ENCODE measurements around the gene EXOC3.
"Not testable (repeated sequence)": the region's sequence is repeated elsewhere in the genome, so short reads cannot be mapped to it uniquely, and the experiment has no call there.

Gene EXOC3

DNA sequence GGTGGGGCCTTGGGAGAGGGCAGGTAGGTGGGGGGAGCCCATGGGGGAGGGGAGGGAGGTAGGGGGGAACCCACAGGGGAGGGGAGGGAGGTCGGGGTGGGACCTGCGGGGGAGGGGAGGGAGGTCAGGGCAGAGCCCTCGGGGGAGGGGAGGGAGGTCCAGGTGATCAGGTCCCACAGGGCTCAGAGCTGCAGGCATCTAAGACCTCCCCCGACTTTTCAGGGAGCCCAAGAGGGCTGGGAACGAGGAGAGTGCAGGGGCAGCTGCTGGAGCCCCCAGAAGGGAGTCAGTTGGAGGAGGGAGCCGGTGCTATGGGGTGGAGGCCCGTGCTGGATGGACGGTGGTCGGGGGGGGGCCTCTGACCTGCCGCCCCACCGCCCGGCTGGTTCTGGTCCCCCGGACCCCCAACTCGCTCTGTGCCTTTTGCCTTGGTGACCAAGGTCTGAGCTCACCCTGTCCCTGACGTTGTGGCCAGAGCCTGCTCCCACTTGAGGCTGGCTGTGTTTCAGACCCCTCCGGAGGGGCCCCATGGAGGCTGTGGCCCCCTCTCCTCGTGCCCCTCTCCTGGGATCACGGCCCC, 49.4 kb downstream of the EXOC3 start:
- no peak for DNase-seq
- in situ Hi-C loops (cut with MboI; ENCODE audit: low pct_unique_long_range_greater_than_20kb, low sequenced_read_pairs): no loop called here

DNA sequence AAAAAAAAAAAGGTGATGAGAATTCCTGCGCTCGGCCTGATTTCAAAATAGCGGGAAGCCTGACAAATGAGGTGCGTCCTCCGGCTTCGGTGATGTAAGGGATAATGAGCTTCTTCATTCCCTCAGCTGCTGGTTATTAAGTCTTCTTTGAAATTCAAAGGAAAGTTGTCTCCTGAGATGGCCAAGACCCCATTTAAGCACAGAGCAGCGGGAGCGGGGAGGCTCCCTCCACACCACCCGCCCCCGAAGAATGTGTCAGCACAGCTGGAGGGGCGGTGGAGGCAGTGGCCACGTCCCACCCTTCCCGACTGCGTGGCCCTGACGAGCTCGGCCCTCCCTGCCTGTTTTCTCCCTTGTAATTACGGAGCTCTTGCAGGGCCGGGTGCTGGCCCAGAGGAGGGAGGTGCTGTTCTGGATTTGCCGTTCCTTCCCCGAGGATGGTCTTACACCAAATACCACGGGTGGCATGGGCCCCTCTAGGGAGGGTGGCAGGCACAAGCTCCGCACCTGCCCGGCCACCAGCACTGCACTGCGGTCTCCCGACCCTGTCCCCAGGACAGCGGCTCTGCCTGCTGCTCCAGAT, 50.2 kb downstream of the EXOC3 start:
- no peak for DNase-seq
- in situ Hi-C loops (cut with MboI; ENCODE audit: low pct_unique_long_range_greater_than_20kb, low sequenced_read_pairs): no loop called here

DNA sequence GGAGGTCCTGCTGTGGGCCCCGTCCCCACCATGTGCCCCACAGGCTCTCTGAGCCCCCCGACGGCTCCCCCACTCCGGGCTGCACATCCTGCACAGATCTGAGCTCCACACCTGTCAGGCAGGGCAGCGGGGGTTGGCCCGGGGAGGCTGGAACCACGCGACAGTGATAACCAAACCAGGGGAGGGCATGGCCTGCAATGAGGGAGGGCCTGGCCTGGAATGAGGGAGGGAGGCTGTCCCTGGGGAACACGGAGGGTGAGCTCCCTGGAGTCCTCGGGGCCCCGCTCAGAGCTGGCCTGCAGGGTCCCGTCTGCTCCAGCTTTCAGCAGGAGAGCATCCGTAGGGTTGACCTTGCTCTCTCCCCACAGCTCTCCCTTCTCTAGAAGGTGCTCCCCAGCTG, 50.8 kb downstream of the EXOC3 start:
- in situ Hi-C loops (cut with MboI; ENCODE audit: low pct_unique_long_range_greater_than_20kb, low sequenced_read_pairs): no loop called here
- DNase-seq: no peak

GRCh38 chr5:494667-495255, 51.8 kb downstream of the EXOC3 start:
- DNase-seq: no peak
- in situ Hi-C loops (cut with MboI; ENCODE audit: low pct_unique_long_range_greater_than_20kb, low sequenced_read_pairs): no loop called here

DNA sequence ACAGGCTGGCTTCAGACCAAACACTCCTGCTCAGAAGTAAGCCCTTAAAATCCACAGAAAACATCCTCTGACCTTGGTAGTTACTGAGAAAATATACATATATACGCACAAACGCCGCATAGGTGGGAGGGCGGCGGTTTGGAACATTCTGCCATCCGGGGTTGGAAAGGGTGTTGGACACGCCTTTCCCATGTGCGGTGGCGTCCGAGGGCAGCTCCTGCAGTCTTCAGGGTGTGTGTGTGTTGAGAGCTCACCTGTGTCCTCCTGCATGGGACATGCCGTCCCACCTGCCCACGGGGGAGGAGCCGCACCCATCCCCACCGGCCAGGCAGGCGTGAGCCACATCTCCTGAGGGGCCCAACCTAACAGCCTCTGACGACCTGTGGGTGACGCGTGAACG, 53.1 kb downstream of the EXOC3 start:
- in situ Hi-C loops (cut with MboI; ENCODE audit: low pct_unique_long_range_greater_than_20kb, low sequenced_read_pairs): no loop called here
- DNase-seq: no peak

DNA sequence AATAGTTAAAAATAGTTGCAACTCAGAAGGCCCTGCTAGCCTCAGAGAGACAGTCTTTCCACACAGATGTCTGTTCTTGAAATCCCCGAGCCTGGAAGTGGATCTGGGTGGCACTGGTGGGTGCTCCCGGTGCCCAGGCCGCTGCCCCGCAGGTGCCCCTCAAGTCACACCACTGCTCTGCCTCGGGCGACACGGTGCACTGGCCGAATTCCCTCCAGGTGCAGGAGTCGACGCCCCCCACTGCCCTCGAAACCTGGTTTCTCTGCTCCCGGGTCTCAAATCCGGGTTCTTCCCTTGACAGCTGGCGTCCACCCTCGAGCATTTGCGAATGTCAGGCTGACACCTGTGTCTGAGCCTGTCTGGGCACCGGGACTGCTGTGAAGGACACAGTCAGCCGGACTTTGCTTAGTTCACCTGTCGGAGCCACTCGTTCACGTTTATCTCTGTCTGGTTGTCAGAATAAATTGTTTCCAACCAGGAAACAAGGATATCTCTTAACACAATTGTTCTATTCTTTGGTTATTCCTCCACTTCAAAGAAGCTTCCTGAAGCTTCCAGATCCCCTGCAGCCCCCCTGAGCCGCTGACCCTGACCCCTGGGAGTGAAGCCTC, 54.2 kb downstream of the EXOC3 start:
- in situ Hi-C loops (cut with MboI; ENCODE audit: low pct_unique_long_range_greater_than_20kb, low sequenced_read_pairs): no loop called here

GRCh38 chr5:497871-498509, 55.0 kb downstream of the EXOC3 start:
- in situ Hi-C loops (cut with MboI; ENCODE audit: low pct_unique_long_range_greater_than_20kb, low sequenced_read_pairs): no loop called here
- no peak for DNase-seq

More for the DNA sequence above, 54.2 kb downstream of the EXOC3 start:
- no peak for DNase-seq

- DNase-seq: no peak
- in situ Hi-C loops (cut with MboI; ENCODE audit: low pct_unique_long_range_greater_than_20kb, low sequenced_read_pairs): no loop called here
Observed at GRCh38 chr5:499233-500209, 56.5 kb downstream of the EXOC3 start.

DNA sequence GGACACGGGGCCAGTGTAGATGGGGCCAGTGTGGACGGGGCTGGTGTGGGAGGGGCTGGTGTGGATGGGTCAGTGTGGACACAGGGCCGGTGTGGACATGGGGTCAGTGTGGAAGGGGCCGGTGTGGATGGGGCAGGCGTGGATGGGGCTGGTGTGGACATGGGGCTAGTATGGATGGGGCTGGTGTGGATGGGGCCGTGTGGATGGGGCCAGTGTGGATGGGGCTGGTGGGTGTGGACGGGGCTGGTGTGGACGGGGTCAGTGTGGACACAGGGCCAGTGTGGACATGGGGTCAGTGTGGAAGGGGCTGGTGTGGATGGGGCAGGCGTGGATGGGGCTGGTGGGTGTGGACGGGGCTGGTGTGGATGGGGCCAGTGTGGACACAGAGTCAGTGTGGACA, 57.5 kb downstream of the EXOC3 start:
- no peak for DNase-seq
- in situ Hi-C loops (cut with MboI; ENCODE audit: low pct_unique_long_range_greater_than_20kb, low sequenced_read_pairs): no loop called here

- in situ Hi-C loops (cut with MboI; ENCODE audit: low pct_unique_long_range_greater_than_20kb, low sequenced_read_pairs): no loop called here
- DNase-seq: no peak
Observed at GRCh38 chr5:501105-501830, 58.3 kb downstream of the EXOC3 start.

- DNase-seq: no peak
- in situ Hi-C loops (cut with MboI; ENCODE audit: low pct_unique_long_range_greater_than_20kb, low sequenced_read_pairs): no loop called here
Observed at GRCh38 chr5:501831-502184, 58.8 kb downstream of the EXOC3 start.

DNA sequence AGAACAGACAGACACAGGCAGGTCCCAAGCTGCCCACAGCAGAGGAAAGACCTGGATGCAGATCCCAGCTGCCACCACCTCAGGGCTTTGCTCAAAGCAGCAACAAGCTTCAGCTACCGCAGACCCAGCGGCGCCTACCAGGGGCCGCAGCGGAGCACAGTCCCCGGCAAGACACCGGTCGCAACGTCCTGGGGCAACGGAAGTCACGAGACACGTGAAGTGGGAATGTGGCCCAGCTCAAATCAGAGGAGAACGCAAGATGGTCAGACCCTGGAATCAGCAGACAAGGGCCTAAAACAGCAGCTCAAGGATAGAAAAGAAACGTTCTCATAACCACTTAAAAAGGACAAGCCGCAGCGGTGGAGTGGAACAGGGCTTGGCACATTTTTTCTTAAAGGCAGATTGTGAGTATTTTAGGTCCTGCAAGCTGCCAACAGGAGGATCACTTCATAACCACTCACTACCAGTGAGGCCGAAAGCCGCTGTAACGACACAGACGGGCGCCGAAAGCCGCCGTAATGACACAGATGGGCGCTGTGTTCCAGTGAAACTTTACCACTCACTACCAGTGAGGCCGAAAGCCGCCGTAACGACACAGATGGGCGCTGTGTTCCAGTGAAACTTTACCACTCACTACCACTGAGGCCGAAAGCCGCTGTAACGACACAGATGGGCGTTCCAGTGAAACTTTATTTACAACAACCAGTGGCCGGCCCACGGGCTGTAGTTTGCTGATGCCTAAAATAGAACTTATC, 59.5 kb downstream of the EXOC3 start:
- in situ Hi-C loops (cut with MboI; ENCODE audit: low pct_unique_long_range_greater_than_20kb, low sequenced_read_pairs): no loop called here
- no peak for DNase-seq

- in situ Hi-C loops (cut with MboI; ENCODE audit: low pct_unique_long_range_greater_than_20kb, low sequenced_read_pairs): no loop called here
- DNase-seq: no peak
Observed at GRCh38 chr5:504326-505154, 61.6 kb downstream of the EXOC3 start.

- in situ Hi-C loops (cut with MboI; ENCODE audit: low pct_unique_long_range_greater_than_20kb, low sequenced_read_pairs): no loop called here
- no peak for DNase-seq
Observed at GRCh38 chr5:505951-506525, 63.1 kb downstream of the EXOC3 start.

DNA sequence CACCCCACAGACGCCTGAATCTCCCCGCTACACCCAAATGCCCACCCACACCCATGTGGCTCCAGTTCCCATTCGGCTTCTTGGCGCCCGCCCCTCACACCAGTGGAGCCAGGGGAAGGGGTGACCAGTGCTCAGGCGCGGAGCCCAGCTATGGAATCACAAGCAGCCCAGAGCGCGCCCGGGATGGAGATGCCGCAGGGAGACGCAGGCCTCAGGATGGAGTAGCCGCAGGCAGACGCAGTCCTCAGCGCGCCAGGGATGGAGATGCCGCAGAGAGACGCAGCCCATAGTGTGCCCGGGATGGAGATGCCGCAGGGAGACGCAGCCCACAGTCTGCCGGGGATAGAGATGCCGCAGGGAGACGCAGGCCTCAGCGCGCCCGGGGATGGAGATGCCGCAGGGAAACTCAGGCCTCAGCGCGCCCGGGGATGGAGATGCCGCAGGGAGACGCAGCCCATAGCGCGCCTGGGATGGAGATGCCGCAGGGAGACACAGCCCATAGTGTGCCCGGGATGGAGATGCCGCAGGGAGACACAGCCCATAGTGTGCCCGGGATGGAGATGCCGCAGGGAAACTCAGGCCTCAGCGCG, 65.1 kb downstream of the EXOC3 start:
- DNase-seq; in situ Hi-C loops (cut with MboI; ENCODE audit: low pct_unique_long_range_greater_than_20kb, low sequenced_read_pairs): not testable (repeated sequence)

DNA sequence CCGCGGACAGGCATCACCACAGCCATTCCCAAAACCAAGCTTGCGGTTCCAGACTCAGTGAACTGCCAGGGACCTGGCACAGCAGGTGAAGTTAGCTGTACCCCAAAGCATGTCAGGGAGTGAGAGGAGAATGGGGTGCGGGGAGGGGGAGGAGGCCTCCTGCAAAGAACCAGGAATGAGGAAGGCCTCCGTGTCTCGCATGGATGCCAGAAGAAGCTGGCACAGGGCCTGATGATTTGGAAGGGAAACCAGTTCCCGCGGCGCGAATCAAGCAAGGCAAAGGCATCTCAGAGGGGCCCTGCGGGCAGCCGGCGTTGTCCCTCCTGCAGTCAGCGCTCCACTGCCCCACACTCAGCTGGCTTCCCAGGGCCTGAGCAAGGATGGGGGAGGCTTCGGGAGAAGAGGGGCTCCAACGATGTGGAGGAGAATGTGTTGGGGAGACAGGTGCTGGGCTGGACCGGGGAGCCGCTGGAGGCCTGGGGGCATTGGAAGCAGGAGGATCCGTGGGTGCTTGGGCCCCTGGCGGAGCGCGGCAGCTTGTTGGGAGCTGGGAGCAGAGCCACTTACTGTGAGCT, 66.7 kb downstream of the EXOC3 start:
- in situ Hi-C loops (cut with MboI; ENCODE audit: low pct_unique_long_range_greater_than_20kb, low sequenced_read_pairs): no loop called here
- DNase-seq: no peak

Measured in KBM-7 (cell line).